ENCODE measurements around the gene XIAP. TPM values are rescaled to one million over a fixed set of nuclear protein-coding genes. Genes with fewer than 3 reads are reported as not detected.
"Not testable (repeated sequence)": the region's sequence is repeated elsewhere in the genome, so short reads cannot be mapped to it uniquely, and the experiment has no call there.

Gene XIAP
- total RNA-seq, 1 donor from 2014 or later = 48.1 TPM

GRCh38 chrX:123882391-123882790 is 22.5 kb downstream of the XIAP start:
- Mint-ChIP-seq H3K36me3 (ENCODE audit: low read depth, unreplicated experiment) (no peaks in the 10 kb centered on the region), H3K27me3 (ENCODE audit: unreplicated experiment) (peaks cover 3% of the 10 kb centered on the region), H3K4me3 (ENCODE audit: unreplicated experiment) (no peak overlapping the region), H3K27ac (ENCODE audit: unreplicated experiment) (no peak overlapping the region), H3K4me1 (ENCODE audit: unreplicated experiment) (no peaks in the 10 kb centered on the region), H3K9me3 (ENCODE audit: unreplicated experiment) (no peaks in the 10 kb centered on the region)
- no peak for TF ChIP-seq CTCF (IDR thresholded peaks at IDR 0.05; ENCODE audit: unreplicated experiment)
- no peak for DNase-seq (ENCODE audit: low spot score)

- no peaks in the 10 kb centered on the region for H3K4me1 Mint-ChIP-seq (ENCODE audit: unreplicated experiment)
- no peaks in the 10 kb centered on the region for H3K36me3 Mint-ChIP-seq (ENCODE audit: low read depth, unreplicated experiment)
- no peak overlapping the region for H3K27ac Mint-ChIP-seq (ENCODE audit: unreplicated experiment)
- TF ChIP-seq CTCF (IDR thresholded peaks at IDR 0.05; ENCODE audit: unreplicated experiment) = peak; percentile 58
- peaks cover 3% of the 10 kb centered on the region for H3K27me3 Mint-ChIP-seq (ENCODE audit: unreplicated experiment)
- no peaks in the 10 kb centered on the region for H3K9me3 Mint-ChIP-seq (ENCODE audit: unreplicated experiment)
- peak; percentile 6 for DNase-seq (ENCODE audit: low spot score)
- H3K4me3 Mint-ChIP-seq (ENCODE audit: unreplicated experiment) = no peak overlapping the region
Observed at GRCh38 chrX:123884809-123885408, 25.1 kb downstream of the XIAP start.

DNA sequence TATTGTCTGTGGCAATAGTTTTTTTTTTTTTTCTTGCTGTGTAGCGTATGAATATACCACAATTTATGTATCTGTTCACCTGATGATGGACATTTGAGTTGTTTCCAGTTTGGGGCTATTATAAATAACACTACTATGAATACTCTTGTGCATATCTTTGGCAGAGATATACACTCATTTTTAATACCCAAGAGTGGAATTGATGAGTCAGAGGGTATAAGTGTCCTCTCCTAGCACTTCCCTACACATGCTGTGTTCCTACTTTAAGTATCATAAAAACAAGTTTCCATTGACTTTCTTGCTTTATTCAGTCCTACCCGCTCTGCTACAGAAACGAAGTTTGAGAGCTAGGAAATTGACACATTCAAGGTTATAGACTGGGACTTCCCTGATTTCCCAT is 39.8 kb downstream of the XIAP start:
- no peak for TF ChIP-seq CTCF (IDR thresholded peaks at IDR 0.05; ENCODE audit: unreplicated experiment)
- H3K4me1 Mint-ChIP-seq (ENCODE audit: unreplicated experiment) = no peaks in the 10 kb centered on the region
- no peak overlapping the region for H3K4me3 Mint-ChIP-seq (ENCODE audit: unreplicated experiment)
- H3K9me3 Mint-ChIP-seq (ENCODE audit: unreplicated experiment) = no peaks in the 10 kb centered on the region
- no peaks in the 10 kb centered on the region for H3K36me3 Mint-ChIP-seq (ENCODE audit: low read depth, unreplicated experiment)
- no peak overlapping the region for H3K27ac Mint-ChIP-seq (ENCODE audit: unreplicated experiment)
- no peaks in the 10 kb centered on the region for H3K27me3 Mint-ChIP-seq (ENCODE audit: unreplicated experiment)
- no peak for DNase-seq (ENCODE audit: low spot score)

DNA sequence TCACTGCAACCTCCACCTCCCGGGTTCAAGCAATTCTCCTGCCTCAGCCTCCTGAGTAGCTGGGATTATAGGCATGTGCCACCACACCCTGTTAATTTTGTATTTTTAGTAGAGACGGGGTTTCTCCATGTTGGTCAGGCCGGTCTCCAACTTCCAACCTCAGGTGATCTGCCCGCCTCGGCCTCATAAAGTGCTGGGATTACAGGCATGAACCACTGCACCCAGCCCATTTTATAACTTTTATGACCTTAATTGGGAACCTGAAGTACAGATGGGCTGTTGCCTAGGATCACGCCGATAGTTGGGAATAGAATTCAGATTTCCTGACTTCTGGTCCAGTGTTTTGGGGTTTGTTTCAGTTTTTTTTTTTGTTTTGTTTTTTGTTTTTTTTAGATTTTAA is 43.4 kb downstream of the XIAP start:
- H3K27ac Mint-ChIP-seq (ENCODE audit: unreplicated experiment); DNase-seq (ENCODE audit: low spot score); H3K4me1 Mint-ChIP-seq (ENCODE audit: unreplicated experiment); H3K4me3 Mint-ChIP-seq (ENCODE audit: unreplicated experiment); H3K9me3 Mint-ChIP-seq (ENCODE audit: unreplicated experiment); H3K27me3 Mint-ChIP-seq (ENCODE audit: unreplicated experiment): not testable (repeated sequence)
- H3K36me3 Mint-ChIP-seq (ENCODE audit: low read depth, unreplicated experiment) = peaks cover 13% of the 10 kb centered on the region

DNA sequence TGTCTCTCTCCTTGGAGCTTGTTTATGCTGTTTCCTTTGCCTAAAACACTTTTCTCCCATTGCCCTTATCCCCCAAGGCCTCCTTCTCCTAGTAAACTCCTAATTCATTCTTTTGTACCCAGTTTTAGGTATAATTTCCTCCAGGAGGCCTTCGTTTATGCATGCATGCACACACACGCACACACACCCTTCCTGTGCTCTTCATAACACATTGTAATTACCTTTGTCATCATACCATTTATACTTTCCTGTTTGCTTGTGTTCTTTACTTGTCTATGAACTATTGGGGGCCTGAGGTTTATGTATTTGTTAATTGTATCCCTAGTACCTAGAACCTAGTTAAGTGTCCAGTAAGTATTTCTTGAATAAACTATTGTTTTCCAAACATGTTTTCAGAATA is 45.5 kb downstream of the XIAP start:
- Mint-ChIP-seq H3K27me3 (ENCODE audit: unreplicated experiment) (no peaks in the 10 kb centered on the region), H3K27ac (ENCODE audit: unreplicated experiment) (no peak overlapping the region), H3K36me3 (ENCODE audit: low read depth, unreplicated experiment) (peaks cover 13% of the 10 kb centered on the region), H3K9me3 (ENCODE audit: unreplicated experiment) (no peaks in the 10 kb centered on the region), H3K4me3 (ENCODE audit: unreplicated experiment) (no peak overlapping the region), H3K4me1 (ENCODE audit: unreplicated experiment) (peaks cover 4% of the 10 kb centered on the region)
- TF ChIP-seq CTCF (IDR thresholded peaks at IDR 0.05; ENCODE audit: unreplicated experiment) = no peak
- DNase-seq (ENCODE audit: low spot score) = no peak

Measured in endothelial cell (in vitro differentiated cells).